ENCODE results near the gene TMBIM1.

The TMBIM1 gene

GRCh38 chr2:218234521-218234920 lies 57.8 kb downstream of the TMBIM1 start:
- Histone ChIP-seq H3K27me3 (ENCODE audit: insufficient read depth, low read length) (no peaks in the 10 kb centered on the region), H3K36me3 (ENCODE audit: insufficient read depth, low read length) (peaks cover 96% of the 10 kb centered on the region), H3K4me1 (ENCODE audit: insufficient read depth, low read length, severe bottlenecking) (peaks cover 4% of the 10 kb centered on the region), H3K27ac (ENCODE audit: low read depth, low read length, poor library complexity, severe bottlenecking) (no peak overlapping the region), H3K4me3 (ENCODE audit: low read depth, low read length, poor library complexity, severe bottlenecking) (no peak overlapping the region), H3K9me2 (ENCODE audit: low read depth, low read length) (no peaks in the 10 kb centered on the region), H4K20me1 (ENCODE audit: insufficient read depth, low read length) (no peaks in the 10 kb centered on the region), H3K9ac (ENCODE audit: low read length) (no peak overlapping the region), H3F3A (ENCODE audit: insufficient read depth, low read length) (no peaks in the 10 kb centered on the region), H3K79me2 (ENCODE audit: insufficient read depth, low read length) (no peaks in the 10 kb centered on the region), H3K4me2 (ENCODE audit: low read length) (no peak overlapping the region), H2AFZ (ENCODE audit: low read length) (no peak overlapping the region), H3K9me3 (ENCODE audit: low read length) (no peaks in the 10 kb centered on the region)
- no peak for TF ChIP-seq CTCF (IDR thresholded peaks at IDR 0.05; ENCODE audit: low read length)
- no peak for TF ChIP-seq EZH2 (IDR thresholded peaks at IDR 0.05; ENCODE audit: borderline replicate concordance, low read length)

GRCh38 chr2:218233543-218233942 lies 58.8 kb downstream of the TMBIM1 start:
- Histone ChIP-seq H2AFZ (ENCODE audit: low read length) (no peak overlapping the region), H3F3A (ENCODE audit: insufficient read depth, low read length) (no peaks in the 10 kb centered on the region), H3K9ac (ENCODE audit: low read length) (no peak overlapping the region), H3K36me3 (ENCODE audit: insufficient read depth, low read length) (peaks cover 96% of the 10 kb centered on the region), H3K27ac (ENCODE audit: low read depth, low read length, poor library complexity, severe bottlenecking) (no peak overlapping the region), H3K4me3 (ENCODE audit: low read depth, low read length, poor library complexity, severe bottlenecking) (no peak overlapping the region), H4K20me1 (ENCODE audit: insufficient read depth, low read length) (no peaks in the 10 kb centered on the region), H3K79me2 (ENCODE audit: insufficient read depth, low read length) (no peaks in the 10 kb centered on the region), H3K27me3 (ENCODE audit: insufficient read depth, low read length) (no peaks in the 10 kb centered on the region), H3K4me1 (ENCODE audit: insufficient read depth, low read length, severe bottlenecking) (peaks cover 14% of the 10 kb centered on the region), H3K9me2 (ENCODE audit: low read depth, low read length) (no peaks in the 10 kb centered on the region), H3K4me2 (ENCODE audit: low read length) (no peak overlapping the region), H3K9me3 (ENCODE audit: low read length) (no peaks in the 10 kb centered on the region)
- no peak for TF ChIP-seq CTCF (IDR thresholded peaks at IDR 0.05; ENCODE audit: low read length)
- no peak for TF ChIP-seq EZH2 (IDR thresholded peaks at IDR 0.05; ENCODE audit: borderline replicate concordance, low read length)

- no peaks in the 10 kb centered on the region for H4K20me1 ChIP-seq (ENCODE audit: insufficient read depth, low read length)
- TF ChIP-seq CTCF (IDR thresholded peaks at IDR 0.05; ENCODE audit: low read length) (peak; percentile 28; the same call in 1 of the 2 replicates), EZH2 (IDR thresholded peaks at IDR 0.05; ENCODE audit: borderline replicate concordance, low read length) (no peak)
- no peak overlapping the region for H3K27ac ChIP-seq (ENCODE audit: low read depth, low read length, poor library complexity, severe bottlenecking)
- peaks cover 16% of the 10 kb centered on the region for H3K4me1 ChIP-seq (ENCODE audit: insufficient read depth, low read length, severe bottlenecking)
- no peaks in the 10 kb centered on the region for H3K79me2 ChIP-seq (ENCODE audit: insufficient read depth, low read length)
- peaks cover 97% of the 10 kb centered on the region for H3K36me3 ChIP-seq (ENCODE audit: insufficient read depth, low read length)
- no peak overlapping the region for H3K9ac ChIP-seq (ENCODE audit: low read length)
- H3K4me2 ChIP-seq (ENCODE audit: low read length), result no peak overlapping the region
- no peaks in the 10 kb centered on the region for H3K9me3 ChIP-seq (ENCODE audit: low read length)
- H2AFZ ChIP-seq (ENCODE audit: low read length), result no peak overlapping the region
- H3K9me2 ChIP-seq (ENCODE audit: low read depth, low read length), result no peaks in the 10 kb centered on the region
- H3K4me3 ChIP-seq (ENCODE audit: low read depth, low read length, poor library complexity, severe bottlenecking), result no peak overlapping the region
- H3F3A ChIP-seq (ENCODE audit: insufficient read depth, low read length), result no peaks in the 10 kb centered on the region
- no peaks in the 10 kb centered on the region for H3K27me3 ChIP-seq (ENCODE audit: insufficient read depth, low read length)
Observed at GRCh38 chr2:218230882-218231281, 61.4 kb downstream of the TMBIM1 start.
